Measurements from ENCODE around the gene NBPF3.

DNA sequence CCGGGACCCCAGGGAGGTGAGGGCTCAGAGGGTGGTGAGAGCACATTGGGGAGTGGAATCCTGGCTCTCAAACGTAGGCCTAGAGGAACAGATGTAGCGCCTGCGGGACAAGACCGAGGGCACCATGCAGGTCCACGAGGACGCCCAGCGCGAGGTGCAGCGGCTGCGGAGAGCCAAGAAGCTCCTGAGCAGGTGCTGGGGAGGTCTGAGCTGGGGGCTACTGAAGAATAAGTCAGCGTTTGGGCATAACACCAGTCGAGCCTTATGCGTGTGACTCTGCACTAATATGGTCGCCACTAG, 2.6 kb upstream of the NBPF3 start:
- no peak for TF ChIP-seq CTCF (IDR thresholded peaks at IDR 0.05)
- TF ChIP-seq EP300 (IDR thresholded peaks at IDR 0.05), result no peak

All from gastroesophageal sphincter (tissue), 3 donors.